GM12872 (cell line): ENCODE results near the gene HCN3.

Source experiments
- TF ChIP-seq, protein P1 (sequence below): IDR thresholded peaks from 3 replicates; pipeline ENCODE4 v1.5.1; 2011; ENCODE audit warnings: low read depth, mild to moderate bottlenecking, low read length, moderate library complexity; ENCODE audit not compliant: insufficient read depth

HCN3 gene

DNA sequence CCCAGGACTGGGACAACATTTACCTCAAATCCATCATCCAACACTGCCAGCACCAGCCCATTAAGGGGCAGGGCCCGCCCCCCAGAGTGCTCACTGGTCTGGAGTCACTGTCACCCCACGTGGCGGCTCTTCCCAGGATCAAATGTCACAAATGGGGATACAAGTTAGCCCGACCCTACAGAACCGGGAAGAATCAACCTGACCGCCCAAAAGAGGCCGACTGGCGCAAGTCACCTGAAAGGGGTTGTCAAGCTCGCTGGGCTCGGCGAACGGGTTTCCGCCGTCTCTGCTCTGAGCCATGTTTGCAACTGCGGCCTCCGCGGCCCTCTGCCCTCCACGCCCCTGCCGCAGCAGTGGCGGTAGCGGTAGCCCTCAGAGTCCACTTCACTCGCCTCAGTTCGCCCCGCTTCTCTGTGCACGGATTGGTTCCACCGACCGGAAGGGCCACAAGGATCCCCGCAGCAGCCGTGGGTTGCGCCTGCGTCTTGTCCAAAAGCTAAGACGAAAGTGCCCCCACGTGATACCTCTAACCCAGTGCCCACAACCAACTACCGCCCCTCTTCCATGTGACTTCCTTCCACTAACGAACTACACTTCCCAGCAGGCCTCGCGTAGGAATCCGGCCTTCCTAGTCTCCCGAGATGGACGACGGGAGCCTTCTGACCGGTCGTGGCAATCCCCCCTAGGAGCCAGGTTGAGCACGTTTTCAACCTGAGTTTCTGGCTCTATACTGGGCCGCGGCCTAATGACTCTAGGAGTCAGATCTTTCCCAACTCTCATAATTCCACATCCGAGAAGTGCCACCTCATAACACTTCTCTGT, 15.2 kb upstream of the HCN3 start, which contains the start of gene SCAMP3:
Gene SCAMP3 (minus strand): TSS at position 509 of the 822 bp plus-strand sequence. CDS start 209 bp downstream, at position 300.
- TF ChIP-seq, protein P1, sequence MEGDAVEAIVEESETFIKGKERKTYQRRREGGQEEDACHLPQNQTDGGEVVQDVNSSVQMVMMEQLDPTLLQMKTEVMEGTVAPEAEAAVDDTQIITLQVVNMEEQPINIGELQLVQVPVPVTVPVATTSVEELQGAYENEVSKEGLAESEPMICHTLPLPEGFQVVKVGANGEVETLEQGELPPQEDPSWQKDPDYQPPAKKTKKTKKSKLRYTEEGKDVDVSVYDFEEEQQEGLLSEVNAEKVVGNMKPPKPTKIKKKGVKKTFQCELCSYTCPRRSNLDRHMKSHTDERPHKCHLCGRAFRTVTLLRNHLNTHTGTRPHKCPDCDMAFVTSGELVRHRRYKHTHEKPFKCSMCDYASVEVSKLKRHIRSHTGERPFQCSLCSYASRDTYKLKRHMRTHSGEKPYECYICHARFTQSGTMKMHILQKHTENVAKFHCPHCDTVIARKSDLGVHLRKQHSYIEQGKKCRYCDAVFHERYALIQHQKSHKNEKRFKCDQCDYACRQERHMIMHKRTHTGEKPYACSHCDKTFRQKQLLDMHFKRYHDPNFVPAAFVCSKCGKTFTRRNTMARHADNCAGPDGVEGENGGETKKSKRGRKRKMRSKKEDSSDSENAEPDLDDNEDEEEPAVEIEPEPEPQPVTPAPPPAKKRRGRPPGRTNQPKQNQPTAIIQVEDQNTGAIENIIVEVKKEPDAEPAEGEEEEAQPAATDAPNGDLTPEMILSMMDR: no peak

DNA sequence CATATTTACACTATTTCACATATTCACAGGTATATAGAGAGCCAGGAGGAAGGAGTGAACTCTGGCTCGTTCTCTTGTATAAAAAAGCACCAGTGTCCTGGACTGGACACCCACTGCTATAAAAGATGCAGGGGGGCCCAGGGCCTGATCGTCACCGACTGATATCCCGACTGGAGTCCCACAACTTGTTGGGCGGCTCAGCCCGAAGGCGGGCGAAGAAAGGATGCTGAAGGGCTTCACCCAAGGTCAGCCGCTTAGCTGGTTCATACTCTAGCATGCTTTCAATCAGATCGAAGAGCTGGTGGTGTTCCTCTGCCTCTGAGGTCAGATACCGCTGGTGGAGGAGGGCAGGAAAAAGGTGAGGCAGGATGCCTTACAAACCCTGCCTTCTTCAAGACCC, 14.2 kb upstream of the HCN3 start:
- TF ChIP-seq, protein P1: no peak

DNA sequence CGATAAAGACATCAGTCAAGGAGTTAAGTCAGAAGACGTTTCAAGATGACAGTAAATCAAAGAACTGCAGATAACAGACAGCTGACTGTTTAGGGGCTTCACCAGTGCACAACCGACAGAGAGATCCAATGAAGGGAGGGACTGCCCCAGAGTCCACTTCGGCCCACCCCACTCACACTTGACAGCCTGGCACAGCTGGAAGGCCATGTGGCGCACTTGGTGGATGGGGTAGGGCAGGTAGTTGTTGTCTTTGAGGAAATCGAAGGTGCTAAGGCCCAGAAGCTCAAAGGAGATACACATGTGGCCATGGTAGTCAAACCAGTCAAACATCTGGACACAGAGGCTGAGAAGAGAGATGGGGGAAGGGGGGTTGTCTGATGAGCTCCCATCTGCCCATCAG, 10.7 kb upstream of the HCN3 start:
- TF ChIP-seq, protein P1: no peak

DNA sequence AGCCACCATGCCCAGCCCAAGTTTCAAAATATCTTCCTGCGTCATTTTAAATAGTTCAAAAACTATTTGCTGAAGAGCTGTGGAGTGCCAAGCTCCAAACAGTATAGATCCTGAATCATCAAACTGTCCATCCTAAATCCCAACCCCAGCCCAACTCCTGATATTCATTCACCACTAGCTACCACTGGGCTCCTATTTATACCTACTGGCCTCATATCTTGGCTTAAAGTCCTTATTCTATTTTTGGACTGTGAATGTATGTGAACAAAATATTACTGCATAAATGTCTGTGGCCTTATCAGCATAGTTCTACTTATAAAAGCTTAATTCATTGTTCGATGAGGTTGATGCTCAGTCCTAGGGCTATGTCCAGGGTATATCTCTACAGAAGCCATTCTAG, 9.9 kb upstream of the HCN3 start:
- TF ChIP-seq, protein P1: no peak

DNA sequence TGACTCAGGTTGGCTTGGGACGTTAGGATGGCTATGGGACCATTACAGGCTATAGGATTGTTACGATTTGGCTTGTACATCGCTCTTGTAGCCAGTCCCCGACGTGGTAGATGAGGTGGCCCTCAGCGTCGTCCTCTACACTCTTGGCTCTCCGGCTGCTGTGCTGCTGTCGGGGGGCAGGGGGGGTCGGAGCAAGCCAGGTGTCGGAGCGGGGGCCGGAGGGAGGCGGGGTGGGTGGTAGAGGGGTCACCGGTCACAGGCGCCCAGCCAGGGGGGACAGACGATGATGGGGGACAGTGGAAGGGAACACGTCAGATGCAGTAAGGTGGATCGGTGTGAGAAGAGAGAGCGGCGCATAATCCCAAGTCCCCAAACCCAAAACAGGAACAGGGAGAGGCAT, 8.6 kb upstream of the HCN3 start:
- TF ChIP-seq, protein P1: no peak

DNA sequence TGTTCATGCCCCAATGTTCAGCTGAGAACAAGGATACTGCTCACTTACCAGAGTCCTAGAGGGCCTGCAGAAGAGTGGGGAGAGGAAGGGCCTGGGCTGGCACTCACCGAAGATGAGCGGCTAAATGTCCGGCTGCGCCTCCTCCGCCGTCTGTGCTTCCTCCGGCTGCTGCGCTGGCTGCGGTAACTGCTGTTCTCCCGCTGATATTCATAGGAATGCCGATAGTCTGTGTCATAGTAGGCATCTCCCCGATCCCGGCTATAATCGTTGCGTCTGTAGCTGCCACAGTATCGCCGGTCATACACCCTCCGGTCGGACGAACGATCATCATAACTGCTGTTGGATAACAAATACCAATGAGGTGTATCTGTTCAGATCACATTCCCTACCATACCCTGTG, 7.9 kb upstream of the HCN3 start:
- TF ChIP-seq, protein P1: no peak

DNA sequence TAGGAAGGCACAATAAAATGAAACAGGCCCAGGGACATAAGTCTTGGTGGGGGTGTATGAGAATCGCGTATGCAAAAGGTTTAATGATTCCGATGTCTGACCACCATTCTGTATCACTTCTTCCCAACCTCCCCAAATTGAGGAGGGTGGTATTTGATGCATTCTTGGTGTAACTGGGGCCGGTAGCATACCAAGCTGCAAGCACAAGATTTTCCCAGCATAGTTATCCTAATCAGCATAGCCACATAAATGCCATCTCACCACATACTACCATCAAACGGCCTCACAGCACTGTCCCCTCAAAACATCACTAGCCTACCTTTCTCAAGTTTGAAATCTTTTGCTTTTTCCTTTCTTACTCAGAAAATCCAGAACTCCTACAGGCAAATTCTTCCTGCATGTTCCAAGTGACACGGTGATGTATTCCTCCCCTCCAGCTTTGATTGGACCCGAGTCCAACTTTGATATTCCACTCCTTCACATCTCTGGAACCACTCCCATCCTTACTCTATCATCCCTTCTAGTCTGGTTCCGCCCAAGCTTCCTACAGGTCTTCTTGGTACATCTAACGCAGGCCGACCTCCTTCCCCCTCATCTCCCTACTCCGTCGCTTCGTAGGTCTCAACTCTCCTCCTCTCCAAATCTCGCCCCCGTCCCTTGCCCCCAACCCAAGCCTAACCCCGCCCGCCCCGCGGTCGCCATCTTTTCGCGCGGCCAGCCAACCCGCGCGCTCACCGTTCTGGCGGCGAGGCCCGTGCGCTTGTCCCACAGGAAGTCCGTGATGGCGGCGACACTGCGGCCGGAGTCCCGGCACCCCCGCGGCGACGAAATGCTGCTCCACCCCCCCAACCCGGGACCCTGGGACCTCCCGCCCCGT, 4.6 kb upstream of the HCN3 start:
- TF ChIP-seq, protein P1: no peak
